GM08714 (cell line): ENCODE results near the gene EBLN1.

ENCODE experiments used
- H3K4me3 ChIP-seq: fragments of 200-500 bp; sonication (Bioruptor generic); 2 replicates; pipeline ENCODE4 v1.5.1; 2014; ENCODE audit warnings: mild to moderate bottlenecking, low read length, inconsistent platforms
- ZNF274 ChIP-seq: IDR thresholded peaks from 2 replicates; pipeline ENCODE4 v1.6.1; 2012; ENCODE audit warnings: mild to moderate bottlenecking, low read depth, low read length

The EBLN1 gene

DNA sequence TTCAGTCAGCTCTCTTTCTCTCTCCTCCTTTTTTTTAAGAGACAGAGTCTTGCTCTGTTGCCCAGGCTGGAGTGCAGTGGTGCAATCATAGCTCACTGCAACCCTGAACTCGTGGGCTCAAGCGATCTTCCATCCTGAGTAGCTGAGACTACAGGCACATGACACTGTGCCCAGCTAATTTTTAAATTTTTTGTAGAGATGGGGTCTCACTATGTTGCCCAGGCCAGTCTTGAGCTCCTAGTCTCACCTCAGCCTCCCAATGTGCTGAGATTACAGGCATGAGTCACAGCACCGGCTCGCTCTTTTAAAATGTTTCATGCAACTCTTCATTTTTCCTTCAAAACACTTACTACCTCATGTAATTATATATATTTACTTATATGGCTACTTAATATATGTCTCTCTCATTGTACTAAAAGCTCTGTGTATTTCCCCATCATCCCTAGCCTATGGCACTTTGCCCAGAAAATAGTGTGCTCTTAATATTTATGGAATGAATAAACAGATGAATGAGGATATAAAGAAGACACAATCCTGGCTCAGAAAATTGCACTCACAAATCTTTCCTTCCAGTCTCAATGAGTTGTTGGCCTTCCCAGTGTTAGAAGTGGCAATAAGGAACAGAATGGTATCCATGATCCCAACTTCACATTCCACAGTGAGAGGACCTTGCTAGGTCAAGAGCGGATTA, 33.9 kb downstream of the EBLN1 start:
- TF ChIP-seq ZNF274 = no peak
- H3K4me3 ChIP-seq = no peak overlapping the region

DNA sequence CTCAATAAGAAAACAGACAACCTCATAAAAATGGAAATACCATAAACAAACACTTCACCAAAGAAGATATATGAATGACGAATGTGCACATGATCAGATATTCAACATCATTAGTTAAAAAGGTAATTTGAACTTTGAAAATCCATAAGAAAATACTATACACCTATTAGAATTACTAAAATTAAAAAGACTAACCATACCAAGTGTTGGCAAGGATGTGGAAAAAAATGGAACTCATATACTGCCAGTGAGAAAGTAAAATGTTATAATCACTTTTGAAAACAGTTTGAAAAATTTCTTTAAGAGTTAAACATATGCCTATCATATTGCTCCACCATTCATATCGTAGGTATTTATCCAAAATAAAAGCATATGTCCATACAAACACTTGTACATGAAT, 37.1 kb downstream of the EBLN1 start:
- no peak for TF ChIP-seq ZNF274
- no peak overlapping the region for H3K4me3 ChIP-seq

DNA sequence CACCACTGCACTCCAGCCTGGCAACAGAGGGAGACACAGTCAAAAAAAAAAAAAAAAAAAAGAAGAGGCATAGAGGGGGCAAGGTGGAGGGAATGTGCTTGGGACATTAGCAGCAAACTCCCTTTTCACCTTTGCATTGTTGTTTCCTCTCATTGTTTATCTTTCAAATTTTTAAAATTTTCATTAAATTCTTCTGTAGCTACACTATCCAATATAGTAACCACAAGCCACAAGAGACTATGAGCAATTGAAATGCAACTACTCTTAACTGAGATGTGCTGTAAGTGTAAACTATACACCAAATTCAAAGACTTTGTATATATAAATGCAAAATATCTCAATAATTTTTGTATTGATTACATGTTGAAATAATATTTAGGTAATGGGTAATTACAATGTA, 43.4 kb downstream of the EBLN1 start:
- TF ChIP-seq ZNF274 = no peak
- H3K4me3 ChIP-seq = no peak overlapping the region

DNA sequence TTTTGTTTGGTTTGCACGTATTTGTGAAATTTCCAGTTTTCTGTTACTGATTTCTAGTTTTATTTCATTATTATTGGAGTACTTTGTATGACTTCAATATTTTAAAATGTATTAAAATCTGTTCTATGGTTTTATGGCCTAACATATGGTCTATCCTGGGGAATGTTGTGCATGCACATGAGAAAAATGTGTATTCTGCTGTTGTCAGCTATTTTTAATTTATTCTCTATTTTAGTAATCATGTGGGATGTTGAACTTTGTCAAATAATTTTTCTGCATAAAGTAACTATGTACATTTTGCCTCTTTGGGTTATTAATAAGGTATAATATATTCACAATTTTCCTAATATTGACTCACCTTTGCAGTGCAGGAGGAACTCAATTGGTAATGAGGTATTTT, 46.7 kb downstream of the EBLN1 start:
- no peak overlapping the region for H3K4me3 ChIP-seq
- TF ChIP-seq ZNF274 = no peak

DNA sequence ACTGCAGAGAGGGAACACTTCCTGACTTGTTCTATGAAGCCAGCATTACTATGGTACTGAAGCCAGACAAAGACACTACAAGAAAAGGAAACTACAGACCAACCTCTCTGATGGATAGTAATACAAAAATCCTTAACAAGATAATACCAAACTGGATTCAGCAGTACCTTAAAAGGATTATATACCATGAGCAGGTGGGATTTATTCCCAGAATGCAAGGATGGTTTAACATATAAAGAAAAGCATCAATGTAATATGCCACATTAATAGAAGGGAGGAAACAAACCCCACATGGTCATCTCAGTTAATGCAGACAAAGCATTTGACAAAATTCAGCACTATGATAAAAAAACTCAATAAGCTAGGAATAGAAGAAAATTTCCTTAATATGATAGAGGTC, 47.2 kb downstream of the EBLN1 start:
- no peak overlapping the region for H3K4me3 ChIP-seq
- TF ChIP-seq ZNF274 = no peak

GRCh38 chr10:22159979-22160378, 57.8 kb downstream of the EBLN1 start:
- no peak for TF ChIP-seq ZNF274
- no peak overlapping the region for H3K4me3 ChIP-seq

DNA sequence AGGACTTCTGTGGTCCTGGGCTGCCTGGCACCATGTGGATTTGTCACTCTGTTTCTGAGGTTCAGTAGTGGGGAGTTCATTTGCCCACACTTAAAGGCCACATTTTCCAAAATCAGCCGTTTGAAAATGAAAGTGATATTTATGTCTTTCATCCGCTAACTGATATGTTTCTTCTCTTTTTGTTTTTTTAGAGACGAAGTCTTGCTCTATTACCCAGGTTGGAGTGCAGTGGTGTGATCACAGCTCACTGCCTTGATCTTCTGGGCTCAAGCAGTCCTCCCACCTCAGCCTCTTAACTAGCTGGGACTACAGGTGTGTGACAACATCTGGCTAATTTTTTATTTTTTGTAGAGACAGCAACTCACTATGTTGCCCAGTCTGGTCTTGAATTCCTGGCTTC, 58.6 kb downstream of the EBLN1 start:
- no peak overlapping the region for H3K4me3 ChIP-seq
- TF ChIP-seq ZNF274 = no peak
